ENCODE data around the gene TSPAN14. TPM values are rescaled to one million over a fixed set of nuclear protein-coding genes. Genes with fewer than 3 reads are reported as not detected.
"Not testable (repeated sequence)": the region's sequence is repeated elsewhere in the genome, so short reads cannot be mapped to it uniquely, and the experiment has no call there.

TSPAN14 gene
- polyA plus RNA-seq, 3 donors = 84.9 to 97.4 (median 97.3) TPM

- no peak for DNase-seq
Observed at GRCh38 chr10:80539421-80540031, 85.4 kb downstream of the TSPAN14 start.

- DNase-seq = no peak
Observed at GRCh38 chr10:80540136-80540535, 86.0 kb downstream of the TSPAN14 start.

- DNase-seq = no peak
Observed at GRCh38 chr10:80540618-80540980, 86.5 kb downstream of the TSPAN14 start.

GRCh38 chr10:80540981-80541750, 87.1 kb downstream of the TSPAN14 start:
- DNase-seq = no peak

GRCh38 chr10:80542053-80542452, 87.9 kb downstream of the TSPAN14 start:
- DNase-seq = no peak

GRCh38 chr10:80542652-80543318, 88.7 kb downstream of the TSPAN14 start:
- DNase-seq = no peak

- DNase-seq = not testable (repeated sequence)
Observed at GRCh38 chr10:80543319-80543672, 89.2 kb downstream of the TSPAN14 start.

GRCh38 chr10:80544316-80544953, 90.3 kb downstream of the TSPAN14 start:
- DNase-seq = no peak

- DNase-seq = no peak
Observed at GRCh38 chr10:80545258-80545881, 91.3 kb downstream of the TSPAN14 start.

GRCh38 chr10:80552151-80552646, 98.1 kb downstream of the TSPAN14 start:
- no peak for DNase-seq

GRCh38 chr10:80553436-80553835, 99.3 kb downstream of the TSPAN14 start:
- no peak for DNase-seq

- no peak for DNase-seq
Observed at GRCh38 chr10:80554050-80554449, 99.9 kb downstream of the TSPAN14 start.

- no peak for DNase-seq
Observed at GRCh38 chr10:80555415-80555814, 101.3 kb downstream of the TSPAN14 start.

GRCh38 chr10:80561950-80562349, 107.8 kb downstream of the TSPAN14 start:
- no peak for DNase-seq

- no peak for DNase-seq
Observed at GRCh38 chr10:80567292-80567691, 113.2 kb downstream of the TSPAN14 start.

- DNase-seq = no peak
Observed at GRCh38 chr10:80569131-80569895, 115.2 kb downstream of the TSPAN14 start.

- no peak for DNase-seq
Observed at GRCh38 chr10:80571352-80571751, 117.2 kb downstream of the TSPAN14 start.

GRCh38 chr10:80579181-80579763, 125.2 kb downstream of the TSPAN14 start:
- no peak for DNase-seq

GRCh38 chr10:80579849-80580637, 125.9 kb downstream of the TSPAN14 start:
- no peak for DNase-seq
